ENCODE results near the gene NFATC2.

DNA sequence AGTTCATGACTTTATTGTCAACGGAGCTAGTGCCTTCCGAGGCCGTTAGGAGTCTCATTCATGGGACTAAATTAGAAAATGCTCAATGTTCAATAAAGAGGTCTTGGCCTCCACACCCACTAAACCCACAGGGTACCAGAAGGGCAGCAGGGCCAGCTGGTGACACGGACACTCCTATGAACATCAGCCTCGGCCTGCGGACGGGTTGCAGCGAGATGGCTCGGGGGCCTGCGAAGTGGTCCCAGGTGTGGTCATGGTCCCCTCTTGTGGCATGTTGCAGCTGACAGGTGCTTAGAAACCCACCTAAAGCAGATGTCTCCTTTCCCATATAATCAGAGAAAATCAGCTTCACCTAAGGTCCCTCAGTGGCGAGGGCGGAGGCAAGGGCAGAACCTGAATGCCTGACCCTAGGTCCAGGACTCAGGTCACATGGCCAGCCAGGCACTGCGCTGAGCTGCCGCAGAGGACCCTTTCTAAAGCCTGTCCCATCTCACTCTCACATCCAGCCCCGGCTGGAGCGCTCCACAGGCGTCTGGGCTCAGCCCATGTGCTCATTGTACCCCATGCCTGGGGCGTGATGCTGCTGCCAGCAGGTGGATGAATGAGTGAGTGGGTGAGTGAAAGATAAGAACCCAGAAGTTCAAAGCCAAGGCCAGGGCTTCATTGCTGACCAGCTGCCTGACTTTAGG is 35.8 kb downstream of the NFATC2 start:
- TF ChIP-seq, protein P1, sequence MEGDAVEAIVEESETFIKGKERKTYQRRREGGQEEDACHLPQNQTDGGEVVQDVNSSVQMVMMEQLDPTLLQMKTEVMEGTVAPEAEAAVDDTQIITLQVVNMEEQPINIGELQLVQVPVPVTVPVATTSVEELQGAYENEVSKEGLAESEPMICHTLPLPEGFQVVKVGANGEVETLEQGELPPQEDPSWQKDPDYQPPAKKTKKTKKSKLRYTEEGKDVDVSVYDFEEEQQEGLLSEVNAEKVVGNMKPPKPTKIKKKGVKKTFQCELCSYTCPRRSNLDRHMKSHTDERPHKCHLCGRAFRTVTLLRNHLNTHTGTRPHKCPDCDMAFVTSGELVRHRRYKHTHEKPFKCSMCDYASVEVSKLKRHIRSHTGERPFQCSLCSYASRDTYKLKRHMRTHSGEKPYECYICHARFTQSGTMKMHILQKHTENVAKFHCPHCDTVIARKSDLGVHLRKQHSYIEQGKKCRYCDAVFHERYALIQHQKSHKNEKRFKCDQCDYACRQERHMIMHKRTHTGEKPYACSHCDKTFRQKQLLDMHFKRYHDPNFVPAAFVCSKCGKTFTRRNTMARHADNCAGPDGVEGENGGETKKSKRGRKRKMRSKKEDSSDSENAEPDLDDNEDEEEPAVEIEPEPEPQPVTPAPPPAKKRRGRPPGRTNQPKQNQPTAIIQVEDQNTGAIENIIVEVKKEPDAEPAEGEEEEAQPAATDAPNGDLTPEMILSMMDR (conservative IDR thresholded peaks at IDR 0.05; ENCODE audit: low read length): no peak
- no peak for TF ChIP-seq EZH2phosphoT487 (IDR thresholded peaks at IDR 0.05; ENCODE audit: borderline replicate concordance)
